ENCODE results near the gene KRTAP2-3.
"Not testable (repeated sequence)": the region's sequence is repeated elsewhere in the genome, so short reads cannot be mapped to it uniquely, and the experiment has no call there.

GRCh38 chr17:41054556-41054955, 5.4 kb downstream of the KRTAP2-3 start:
- not testable (repeated sequence) for TF ChIP-seq RFX5 (IDR thresholded peaks at IDR 0.05; ENCODE audit: low read depth, low read length); MTA3 (IDR thresholded peaks at IDR 0.05; ENCODE audit: borderline replicate concordance, low read length)

Measured in GM12878 (cell line).